RWPE1 (cell line): ENCODE measurements around the gene CHRNA4.

Experiments
- CTCF ChIA-PET: fragments of 350-600 bp; sonication (Branson Sonifier 250); formaldehyde crosslinking; extraction: SDS; loops from one replicate; lab custom pipeline; 2021; lab: Yijun Ruan, JAX
- POLR2A ChIA-PET: fragments of 400-600 bp; formaldehyde crosslinking; extraction: SDS; loops from one replicate; lab custom pipeline; 2020; ENCODE audit warnings: antibody characterized with exemption; ENCODE audit not compliant: low non-redundant PET; lab: Yijun Ruan, JAX
- DNase-seq: peaks from one replicate; pipeline ENCODE4 v3.0.0; 2012; ENCODE audit warnings: low spot score
- H3K27ac ChIP-seq: fragments of 450-650 bp; 2 replicates; pipeline ENCODE4 v1.5.1; 2017
- CTCF ChIP-seq: fragments of 450-650 bp; conservative IDR thresholded peaks from 2 replicates; pipeline ENCODE4 v1.5.1; 2017; ENCODE audit warnings: low read depth, mild to moderate bottlenecking

Gene CHRNA4

GRCh38 chr20:63402181-63402859 is 41.2 kb upstream of the CHRNA4 start:
- DNase-seq = no peak
- TF ChIP-seq CTCF = no peak
- POLR2A ChIA-PET = interaction anchor here (0.7 kb wide), 1 partner anchor 223 kb away, joined by 3 read pairs; no protein-coding TSS in a partner anchor
- no peak overlapping the region for H3K27ac ChIP-seq
- CTCF ChIA-PET = interaction anchor here (0.6 to 1.1 kb wide), 5 partner anchors 19 to 94 kb away, joined by 3 to 8 read pairs (median 4); no protein-coding TSS in a partner anchor

GRCh38 chr20:63401384-63402110 is 40.4 kb upstream of the CHRNA4 start:
- POLR2A ChIA-PET = no interaction called here
- DNase-seq = no peak
- no peak overlapping the region for H3K27ac ChIP-seq
- TF ChIP-seq CTCF = no peak
- CTCF ChIA-PET = interaction anchor here (0.6 to 1.1 kb wide), 6 partner anchors 18 to 166 kb away, joined by 3 to 4 read pairs (median 4); partner anchors contain the start of gene BIRC7

GRCh38 chr20:63400486-63401210 is 39.5 kb upstream of the CHRNA4 start:
- POLR2A ChIA-PET = no interaction called here
- DNase-seq = no peak
- TF ChIP-seq CTCF = no peak
- CTCF ChIA-PET = interaction anchor here (0.7 to 1.1 kb wide), 4 partner anchors 19 to 165 kb away, joined by 3 to 4 read pairs (median 3); partner anchors contain the start of gene BIRC7
- no peak overlapping the region for H3K27ac ChIP-seq

- TF ChIP-seq CTCF = no peak
- H3K27ac ChIP-seq = no peak overlapping the region
- no peak for DNase-seq
- ChIA-PET CTCF (interaction anchor here (0.5 to 1.1 kb wide), 4 partner anchors 17 to 164 kb away, joined by 3 to 4 read pairs (median 3); partner anchors contain the start of gene BIRC7), POLR2A (no interaction called here)
Measured at GRCh38 chr20:63399596-63400375, 38.6 kb upstream of the CHRNA4 start.

GRCh38 chr20:63398744-63399514 is 37.8 kb upstream of the CHRNA4 start:
- TF ChIP-seq CTCF = no peak
- ChIA-PET CTCF (interaction anchor here (0.7 to 1.0 kb wide), 2 partner anchors 17 to 83 kb away, joined by 3 read pairs; no protein-coding TSS in a partner anchor), POLR2A (no interaction called here)
- no peak overlapping the region for H3K27ac ChIP-seq
- DNase-seq = no peak
